GM19193 (cell line): ENCODE measurements around the gene TRIM9.

ENCODE experiments used
- POLR2A ChIP-seq: IDR thresholded peaks from 4 replicates; pipeline ENCODE4 v1.6.1; 2011; ENCODE audit not compliant: insufficient read depth, insufficient read length; ENCODE audit errors: extremely low read depth

The TRIM9 gene

DNA sequence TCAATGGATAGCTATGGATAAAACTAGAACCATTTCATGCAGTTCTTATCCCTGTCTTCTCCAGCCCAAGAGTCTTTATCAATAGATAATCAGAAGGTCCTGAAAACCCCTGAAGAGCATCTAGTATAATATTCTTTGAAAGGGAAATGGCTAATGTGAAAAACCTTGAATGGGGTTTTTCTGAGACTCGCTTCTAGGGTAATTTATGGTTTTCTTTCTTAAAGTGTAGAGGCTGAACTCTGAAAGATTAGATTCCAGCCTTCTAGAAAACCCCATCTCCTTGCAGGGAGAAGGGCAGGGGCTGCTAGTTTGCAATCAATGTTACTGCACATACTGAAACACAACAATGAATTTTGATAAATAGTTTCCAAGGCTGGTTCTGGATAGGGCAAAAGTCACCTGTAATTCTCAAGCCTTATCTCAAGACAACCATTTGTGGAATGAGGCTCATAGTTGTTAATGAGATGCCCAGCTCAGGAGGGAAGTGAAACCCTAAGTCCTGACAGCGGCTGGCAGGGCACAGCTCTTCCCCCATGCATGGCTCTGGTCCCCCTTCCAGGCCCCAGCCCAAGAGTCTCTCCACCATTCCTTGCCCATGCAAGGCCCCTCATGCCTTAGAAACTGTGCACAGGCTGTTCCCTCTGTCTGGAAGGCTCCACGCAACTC is 116.9 kb downstream of the TRIM9 start:
- TF ChIP-seq POLR2A: no peak

DNA sequence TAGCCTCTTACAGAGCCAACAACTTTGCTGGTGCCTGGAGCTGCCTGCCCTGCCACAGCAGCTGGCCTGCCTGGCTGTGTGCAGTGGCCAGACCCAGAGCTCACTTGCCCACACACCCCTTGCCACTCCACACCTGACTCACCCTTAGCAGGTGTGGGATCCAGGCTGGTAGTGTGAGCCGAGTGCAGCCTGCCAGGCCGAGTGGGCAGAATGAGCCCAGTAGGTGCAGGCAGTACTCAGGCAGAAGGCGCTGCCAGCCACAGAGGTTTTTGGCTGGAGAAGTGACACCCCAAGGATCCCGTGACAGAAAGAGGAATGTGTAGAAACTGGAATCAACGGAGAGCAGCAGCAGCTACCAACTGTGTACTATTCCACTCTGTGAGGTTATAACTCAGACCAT is 120.8 kb downstream of the TRIM9 start:
- TF ChIP-seq POLR2A: no peak

DNA sequence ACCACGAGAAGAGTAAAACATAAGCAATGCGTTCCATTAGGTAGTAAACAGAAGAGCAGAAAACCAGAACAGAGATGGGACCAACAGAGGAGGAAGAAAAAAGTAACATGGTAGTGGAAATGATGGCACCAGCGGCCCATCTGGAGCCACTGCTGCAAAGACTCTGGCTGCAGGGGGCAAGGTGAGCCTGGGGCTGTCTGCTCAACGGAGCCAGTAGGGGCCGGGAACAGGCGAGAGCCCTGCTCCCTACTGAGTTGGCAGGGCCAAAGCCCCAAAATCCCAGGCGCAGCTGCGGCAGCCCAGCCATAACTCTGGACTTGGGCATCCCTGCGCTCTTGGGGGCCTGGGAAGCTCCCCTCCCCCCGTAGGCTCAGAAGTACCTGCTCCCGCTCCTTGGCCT is 122.2 kb downstream of the TRIM9 start:
- TF ChIP-seq POLR2A: no peak

DNA sequence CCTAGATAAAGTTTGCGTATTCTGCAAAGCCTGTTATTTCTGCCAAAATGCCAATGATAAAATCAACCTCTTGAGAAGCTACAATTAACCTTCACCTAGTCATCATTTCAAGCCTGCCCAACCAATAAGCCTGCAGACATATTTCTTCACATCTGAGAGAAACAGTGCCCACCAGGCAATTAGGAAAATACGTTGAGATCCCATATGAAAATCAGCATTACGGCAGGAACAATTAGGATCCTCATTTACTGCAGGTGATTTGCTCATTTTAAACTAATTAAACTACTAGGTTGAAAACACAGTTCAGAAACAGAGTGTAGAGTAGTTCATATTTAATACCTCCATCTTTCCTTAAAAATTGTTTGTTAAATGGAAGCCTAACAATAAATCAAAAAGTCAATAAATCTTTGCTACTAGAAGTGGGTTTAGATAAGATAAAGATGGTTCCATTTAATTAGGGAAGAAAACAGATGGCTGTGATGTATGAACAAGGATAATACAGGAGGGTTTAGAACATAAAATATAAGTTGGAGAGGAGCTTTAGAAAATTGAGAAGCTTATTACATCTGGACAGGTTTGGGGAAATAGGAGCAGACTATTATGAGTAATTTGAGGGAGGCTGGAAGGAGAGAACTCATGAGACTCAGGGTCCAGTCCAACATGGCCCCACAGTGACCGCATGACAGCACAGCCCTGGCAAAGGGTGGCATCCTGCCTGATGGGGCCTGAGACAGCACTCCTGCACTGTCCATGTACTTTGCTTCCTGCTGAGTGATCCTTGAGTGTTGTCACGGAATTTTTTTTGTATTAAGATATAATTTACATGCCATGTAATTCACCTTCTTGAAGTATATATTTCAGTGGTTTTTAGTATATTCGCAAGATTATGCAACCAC is 123.8 kb downstream of the TRIM9 start:
- no peak for TF ChIP-seq POLR2A

DNA sequence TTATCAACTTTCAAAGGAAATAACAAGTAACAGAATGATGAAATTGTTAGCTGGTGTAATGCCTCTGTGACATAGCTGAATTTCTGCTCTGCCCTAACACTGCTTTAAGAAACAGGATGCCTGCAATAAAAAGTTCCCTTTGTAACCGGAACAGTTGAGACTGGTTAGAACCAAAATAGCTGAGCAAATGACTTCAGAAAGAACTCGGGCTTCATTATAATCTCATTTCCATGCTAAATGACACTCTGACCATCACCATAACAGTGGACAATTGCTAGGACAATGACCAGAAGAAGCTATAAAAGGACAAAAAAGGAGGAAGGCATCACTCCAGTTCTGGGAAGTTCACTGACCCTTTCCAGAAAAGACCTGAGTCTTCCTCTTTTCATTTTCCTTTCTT is 127.1 kb downstream of the TRIM9 start:
- TF ChIP-seq POLR2A: no peak

DNA sequence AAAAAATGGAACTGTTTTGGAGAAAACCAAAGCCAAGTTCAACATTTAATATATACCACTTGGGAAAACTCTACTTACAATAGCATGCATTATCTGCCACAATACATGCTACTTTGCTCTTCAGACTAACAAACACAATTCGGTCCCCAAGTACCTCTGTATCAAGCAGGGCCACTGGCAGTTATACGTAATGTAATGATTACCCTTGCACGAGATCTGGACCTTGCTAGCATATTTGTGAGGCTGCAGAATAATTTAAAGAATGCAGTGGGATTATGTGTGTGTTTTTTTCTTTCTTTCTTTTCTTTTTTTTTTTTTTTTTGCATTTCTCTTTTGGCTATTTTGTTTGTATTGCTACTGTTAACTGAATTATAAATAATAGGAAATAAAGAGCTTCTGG is 127.8 kb downstream of the TRIM9 start:
- no peak for TF ChIP-seq POLR2A

DNA sequence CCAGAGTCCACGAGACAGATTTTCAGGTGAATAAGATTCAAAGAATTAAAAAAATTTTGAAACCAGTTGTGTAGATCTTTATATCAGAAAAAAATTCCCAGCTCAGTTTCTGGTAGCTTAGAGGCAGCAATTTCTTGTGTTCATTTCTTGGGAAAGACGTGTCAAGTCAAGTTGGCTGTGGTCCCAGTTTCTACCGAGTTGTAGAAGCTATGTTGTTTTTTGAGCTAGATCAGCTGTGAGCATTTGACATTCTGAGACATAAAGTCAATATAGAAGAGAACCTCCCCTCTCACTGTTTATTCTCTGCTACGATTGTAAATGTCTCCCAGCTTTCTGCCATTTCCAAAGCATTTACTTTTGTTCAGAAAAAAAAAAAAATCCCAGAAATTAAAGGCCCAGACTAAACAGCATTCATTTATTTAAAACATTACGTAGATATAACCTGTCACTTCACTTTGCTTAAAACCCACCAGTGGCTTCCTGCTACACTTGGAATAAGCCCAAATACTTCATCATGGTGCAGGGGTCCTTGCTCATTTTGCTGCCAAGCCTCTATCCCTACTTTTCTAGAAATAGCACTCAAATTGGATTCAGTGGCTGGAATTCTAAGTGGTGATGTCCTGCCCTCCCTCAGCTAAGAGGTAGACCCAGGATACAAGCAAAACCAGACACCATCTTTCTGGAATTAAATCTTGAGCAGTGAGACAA is 130.1 kb downstream of the TRIM9 start:
- TF ChIP-seq POLR2A: no peak

DNA sequence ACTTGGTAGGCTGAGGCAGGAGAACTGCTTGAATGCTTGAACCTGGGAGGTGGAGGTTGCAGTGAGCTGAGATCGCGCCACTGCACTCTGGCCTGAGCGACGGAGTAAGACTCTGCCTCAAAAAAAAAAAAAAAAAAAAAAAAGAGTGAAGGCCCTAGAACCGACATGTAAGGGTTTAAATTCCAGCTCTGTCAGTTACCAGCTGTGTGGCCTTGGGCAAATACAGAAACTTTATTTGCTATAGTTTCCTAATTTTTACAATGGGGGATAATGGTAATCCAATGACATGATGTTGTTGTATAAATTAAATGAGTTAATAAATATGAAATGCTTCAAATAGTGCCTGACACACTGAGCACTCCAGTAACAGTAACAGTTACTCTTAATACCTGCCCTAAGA is 131.0 kb downstream of the TRIM9 start:
- no peak for TF ChIP-seq POLR2A

DNA sequence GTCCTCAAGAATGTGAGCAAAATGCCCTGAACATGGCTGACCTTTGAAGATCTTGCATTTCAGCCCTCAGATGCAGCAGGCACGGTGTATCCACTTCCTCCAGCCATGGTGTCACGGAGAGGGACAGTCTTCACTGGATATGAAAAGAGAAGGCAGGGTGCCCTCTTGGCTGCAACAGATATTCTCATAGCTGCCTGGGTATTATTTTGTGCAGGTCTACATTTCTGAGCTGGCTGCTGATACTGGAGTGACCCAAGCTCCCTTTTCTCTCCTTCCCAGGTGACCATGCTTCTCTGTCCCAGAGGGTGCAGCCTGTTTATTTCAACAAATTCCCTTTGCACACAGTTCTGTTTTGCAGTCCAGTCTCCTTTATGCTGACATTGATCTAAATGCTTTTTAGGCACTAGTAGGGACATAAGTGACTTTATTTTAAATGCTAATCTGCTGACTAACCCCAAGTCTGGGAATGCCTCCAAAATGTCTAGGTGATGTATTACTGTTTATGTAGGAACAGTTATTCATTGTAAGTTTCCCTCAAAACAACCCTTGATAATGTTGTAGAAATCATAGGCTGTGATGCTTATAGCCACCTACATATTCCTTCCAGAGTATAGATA is 133.2 kb downstream of the TRIM9 start:
- no peak for TF ChIP-seq POLR2A

DNA sequence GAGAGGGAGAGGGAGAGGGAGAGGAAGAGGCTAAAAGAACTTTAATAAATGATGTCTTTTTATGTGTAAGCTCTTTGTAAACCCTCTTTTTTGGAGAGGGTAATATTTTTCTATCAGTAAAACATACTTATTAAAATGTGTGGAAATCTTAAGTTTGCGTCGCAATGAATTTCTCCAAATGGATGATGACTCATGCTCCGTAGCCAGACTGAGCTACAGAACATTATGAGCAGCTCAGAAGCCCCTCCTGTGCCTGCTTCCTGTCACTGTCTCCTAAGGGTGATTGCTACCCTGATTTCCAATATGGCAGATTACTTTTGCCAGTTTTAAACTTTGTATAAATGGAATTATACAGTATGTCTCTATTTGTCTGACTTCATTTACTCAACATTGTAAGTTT is 137.6 kb downstream of the TRIM9 start:
- TF ChIP-seq POLR2A: no peak

DNA sequence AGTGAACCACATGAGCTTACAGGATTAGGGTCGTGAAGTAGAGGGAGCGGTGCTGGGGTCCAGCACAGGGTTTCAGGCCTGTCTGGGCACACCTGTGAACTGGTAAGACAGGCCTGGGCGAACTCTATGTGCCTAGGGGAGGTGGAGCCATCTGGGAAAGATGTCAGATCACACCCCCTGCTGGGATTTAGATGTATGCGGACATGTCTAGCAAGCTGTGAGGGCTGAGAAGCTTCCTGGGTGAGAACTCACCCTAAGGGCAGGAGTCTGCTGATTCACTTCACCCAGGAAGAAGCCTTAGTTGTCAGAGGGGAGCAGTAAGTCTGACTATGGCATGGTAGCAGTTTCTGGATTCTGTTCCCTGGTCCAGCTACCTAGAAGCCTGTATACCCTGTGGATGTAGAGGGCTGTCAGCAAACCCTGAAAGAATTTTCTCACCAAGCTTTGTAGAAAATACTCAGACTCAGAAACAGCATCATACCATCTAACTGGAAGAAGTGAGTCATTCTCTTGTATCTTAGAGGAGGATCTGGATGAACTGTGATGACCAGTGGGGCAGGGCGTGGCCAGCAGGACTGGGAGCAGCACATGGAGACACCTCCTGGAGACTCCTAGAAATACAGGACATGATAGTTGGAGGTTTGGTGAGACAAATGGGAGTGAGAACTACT is 139.4 kb downstream of the TRIM9 start:
- no peak for TF ChIP-seq POLR2A

DNA sequence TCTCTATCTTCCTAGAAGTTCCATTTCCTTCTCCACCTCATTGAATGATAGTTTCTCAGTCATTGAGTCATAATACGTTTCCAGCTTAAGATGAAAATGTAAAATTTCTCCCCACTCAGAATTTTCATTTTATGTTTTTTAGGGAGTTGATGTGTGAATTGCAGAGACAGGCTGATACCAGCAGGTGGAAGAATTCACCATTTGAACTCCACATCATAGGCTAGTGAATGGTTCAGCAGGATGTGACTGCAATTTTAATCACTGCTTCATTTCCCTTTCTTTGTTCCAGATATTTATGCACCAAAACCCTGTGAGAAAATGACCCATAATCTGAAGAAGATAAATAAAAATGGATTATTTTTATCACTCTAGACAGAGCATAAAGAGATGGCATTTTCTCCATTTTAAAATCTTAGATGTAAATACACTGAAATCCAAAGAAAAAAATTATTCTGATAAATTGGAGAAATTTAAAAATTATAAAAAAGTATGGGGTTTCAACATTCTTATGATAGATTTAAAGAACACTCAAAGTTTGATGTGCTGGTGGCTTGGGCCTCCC is 140.0 kb downstream of the TRIM9 start:
- TF ChIP-seq POLR2A: no peak

DNA sequence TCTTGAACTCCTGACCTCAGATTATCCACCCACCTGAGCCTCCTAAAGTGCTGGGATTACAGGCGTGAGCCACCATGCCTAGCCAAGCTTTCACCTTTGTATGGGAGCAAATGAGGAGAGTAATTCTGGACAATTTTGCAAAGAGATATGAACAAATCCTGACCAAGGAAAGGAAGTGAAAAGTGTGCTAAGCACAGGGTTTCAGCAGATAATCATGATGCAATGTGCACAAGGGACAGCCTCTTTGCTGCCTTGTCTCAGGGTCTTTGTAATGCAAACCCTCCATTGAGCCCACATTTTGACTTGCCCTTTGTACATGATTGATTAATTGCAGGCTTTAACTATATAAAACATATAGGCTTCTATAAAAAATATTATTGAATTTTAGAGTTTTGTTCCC is 141.4 kb downstream of the TRIM9 start:
- no peak for TF ChIP-seq POLR2A

DNA sequence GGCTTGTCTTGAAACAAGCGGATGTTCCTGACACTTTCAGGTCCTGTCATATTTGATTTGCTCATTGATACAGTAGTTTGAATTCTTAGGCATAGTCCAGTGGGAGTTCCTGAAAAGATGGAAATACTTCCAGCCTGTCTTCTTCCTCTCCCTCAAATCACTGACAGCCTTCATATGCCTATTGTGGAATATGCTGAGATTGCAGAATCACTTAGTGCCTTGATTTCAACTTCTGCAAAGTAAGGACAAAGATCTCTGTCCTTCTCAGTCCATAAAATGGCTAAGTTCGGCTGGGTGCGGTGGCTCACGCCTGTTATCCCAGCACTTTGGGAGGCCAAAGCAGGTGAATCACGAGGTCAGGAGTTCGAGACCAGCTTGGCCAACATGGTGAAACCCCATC is 143.9 kb downstream of the TRIM9 start:
- TF ChIP-seq POLR2A: no peak
